Hepatocyte (in vitro differentiated cells): ENCODE data around the gene HTRA1. TPM values are rescaled to one million over a fixed set of nuclear protein-coding genes. Genes with fewer than 3 reads are reported as not detected.

Source experiments
- DNase-seq: peaks from one replicate; pipeline ENCODE4 v3.0.0-alpha.2; 2016; ENCODE audit warnings: low spot score
- H2AFZ ChIP-seq: fragments of 200-600 bp; sonication (generic); 2 replicates; pipeline ENCODE4 v1.6.0; 2016; ENCODE audit warnings: antibody characterized with exemption, mild to moderate bottlenecking
- H3K27ac ChIP-seq: fragments of 200-600 bp; sonication (generic); 2 replicates; pipeline ENCODE4 v1.5.1; 2016; ENCODE audit warnings: mild to moderate bottlenecking
- H3K27me3 ChIP-seq: fragments of 200-600 bp; sonication (generic); 2 replicates; pipeline ENCODE4 v1.6.1; 2016
- H3K36me3 ChIP-seq: fragments of 200-600 bp; sonication (generic); replicated peaks from 2 replicates; pipeline ENCODE4 v1.5.1; 2016; ENCODE audit warnings: low read depth; ENCODE audit not compliant: insufficient read depth
- H3K4me1 ChIP-seq: fragments of 200-600 bp; sonication (generic); 2 replicates; pipeline ENCODE4 v1.5.1; 2016; ENCODE audit warnings: mild to moderate bottlenecking, moderate library complexity; ENCODE audit not compliant: insufficient read depth
- H3K4me2 ChIP-seq: fragments of 200-600 bp; sonication (generic); 2 replicates; pipeline ENCODE4 v1.6.0; 2016
- H3K4me3 ChIP-seq: fragments of 200-600 bp; sonication (generic); 2 replicates; pipeline ENCODE4 v1.5.1; 2016; ENCODE audit warnings: mild to moderate bottlenecking
- H3K79me2 ChIP-seq: fragments of 200-600 bp; sonication (generic); 2 replicates; pipeline ENCODE4 v1.6.0; 2017; ENCODE audit warnings: mild to moderate bottlenecking
- H3K9me2 ChIP-seq: fragments of 200-600 bp; sonication (generic); replicated peaks from 2 replicates; pipeline ENCODE4 v1.6.0; 2017; ENCODE audit warnings: mild to moderate bottlenecking; ENCODE audit not compliant: insufficient read depth
- H3K9me3 ChIP-seq: fragments of 200-600 bp; sonication (generic); 2 replicates; pipeline ENCODE4 v1.5.1; 2016; ENCODE audit warnings: low read depth, mild to moderate bottlenecking
- H4K20me1 ChIP-seq: fragments of 200-600 bp; sonication (generic); 2 replicates; pipeline ENCODE4 v1.6.0; 2016; ENCODE audit warnings: mild to moderate bottlenecking; ENCODE audit not compliant: insufficient read depth, poor library complexity, severe bottlenecking
- CTCF ChIP-seq: fragments of 200-600 bp; sonication (generic); IDR thresholded peaks from 2 replicates; pipeline ENCODE4 v1.5.1; 2016; ENCODE audit warnings: antibody characterized with exemption, mild to moderate bottlenecking; ENCODE audit not compliant: poor library complexity
- EZH2 ChIP-seq: fragments of 200-600 bp; sonication (generic); IDR thresholded peaks from 2 replicates; pipeline ENCODE4 v1.6.1; 2016; ENCODE audit warnings: antibody characterized with exemption, mild to moderate bottlenecking, borderline replicate concordance
- EZH2phosphoT487 ChIP-seq: fragments of 200-600 bp; sonication (generic); IDR thresholded peaks from one replicate; pipeline ENCODE4 v1.6.1; 2018; ENCODE audit warnings: antibody characterized with exemption, mild to moderate bottlenecking, low read depth, moderate library complexity; ENCODE audit not compliant: unreplicated experiment, severe bottlenecking
- WGBS: methylation state at CpG from one replicate; pipeline ENCODE4 v1.1.6; 2016; ENCODE audit warnings: low lambda C conversion rate; ENCODE audit errors: missing lambda C conversion rate; 5-methylcytosine and 5-hydroxymethylcytosine counted together
- polyA plus RNA-seq: library from polyadenylated mRNA; unstranded; fragments of >200 nt; fragmentation: Nextera tagmentation; extraction: Ambion mirVana; gene quantifications from 2 replicates; pipeline ENCODE4 v1.2.1, GENCODE V29; 2016
- total RNA-seq: library from RNA; depleted of rRNA; stranded (reverse); fragments of >200 nt; gene quantifications from 2 replicates; pipeline ENCODE4 v1.2.3, GENCODE V29; 2014

HTRA1 gene
- total and polyA plus RNA-seq, 2 experiments from 2014 or later, result 91.9 to 160 TPM

- Histone ChIP-seq H3K27ac (no peak overlapping the region), H4K20me1 (no peaks in the 10 kb centered on the region), H2AFZ (no peak overlapping the region), H3K27me3 (peaks cover 48% of the 10 kb centered on the region), H3K4me2 (no peak overlapping the region), H3K4me3 (no peak overlapping the region), H3K9me2 (no peaks in the 10 kb centered on the region), H3K9me3 (no peaks in the 10 kb centered on the region), H3K36me3 (no peaks in the 10 kb centered on the region), H3K4me1 (peaks cover 7% of the 10 kb centered on the region), H3K79me2 (no peaks in the 10 kb centered on the region)
- no peak for TF ChIP-seq EZH2
- no peak for TF ChIP-seq EZH2phosphoT487
- TF ChIP-seq CTCF, result no peak
- DNase-seq, result no peak
- 73% methylated on average over 11 of the region's 14 CpGs for WGBS
Observed at GRCh38 chr10:122459561-122460273, 1.6 kb upstream of the HTRA1 start.

- no peak for TF ChIP-seq EZH2phosphoT487
- no peak for TF ChIP-seq CTCF
- TF ChIP-seq EZH2, result no peak
- Histone ChIP-seq H3K36me3 (no peaks in the 10 kb centered on the region), H3K27me3 (peaks cover 49% of the 10 kb centered on the region), H3K27ac (no peak overlapping the region), H3K9me2 (no peaks in the 10 kb centered on the region), H4K20me1 (no peaks in the 10 kb centered on the region), H3K79me2 (no peaks in the 10 kb centered on the region), H2AFZ (peak overlapping the region; percentile 88), H3K4me1 (peaks cover 7% of the 10 kb centered on the region), H3K4me2 (peak overlapping the region; percentile 100), H3K9me3 (no peaks in the 10 kb centered on the region), H3K4me3 (peak overlapping the region; percentile 49)
- 6% methylated on average over 38 of the region's 40 CpGs for WGBS
- DNase-seq, result no peak
Observed at GRCh38 chr10:122460891-122461293, 461 bp upstream of the HTRA1 start.

GRCh38 chr10:122461729-122462532 is 578 bp downstream of the HTRA1 start:
- peaks cover 49% of the 10 kb centered on the region for H3K27me3 ChIP-seq
- H2AFZ ChIP-seq, result peak overlapping the region; percentile 76
- no peaks in the 10 kb centered on the region for H3K9me2 ChIP-seq
- peak overlapping the region; percentile 100 for H3K4me2 ChIP-seq
- 1% methylated on average over 73 of the region's 95 CpGs for WGBS
- TF ChIP-seq CTCF (no peak), EZH2 (no peak), EZH2phosphoT487 (no peak)
- H3K27ac ChIP-seq, result peak overlapping the region; percentile 12
- H3K36me3 ChIP-seq, result no peaks in the 10 kb centered on the region
- no peaks in the 10 kb centered on the region for H3K79me2 ChIP-seq
- H3K4me3 ChIP-seq, result peak overlapping the region; percentile 79
- no peaks in the 10 kb centered on the region for H3K9me3 ChIP-seq
- peak; percentile 60 for DNase-seq
- no peaks in the 10 kb centered on the region for H4K20me1 ChIP-seq
- peaks cover 7% of the 10 kb centered on the region for H3K4me1 ChIP-seq
